GM19467 (cell line): ENCODE measurements around the gene NOL4L.

ENCODE experiments used
- ATAC-seq: cut with Tn5 transposase; IDR thresholded peaks from one replicate; pipeline ENCODE4 v1.9.1; 2021; ENCODE audit warnings: mild to moderate bottlenecking, moderate library complexity; ENCODE audit not compliant: unreplicated experiment

NOL4L gene

GRCh38 chr20:32462900-32463641 is 122.1 kb downstream of the NOL4L start:
- ATAC-seq, result no peak

DNA sequence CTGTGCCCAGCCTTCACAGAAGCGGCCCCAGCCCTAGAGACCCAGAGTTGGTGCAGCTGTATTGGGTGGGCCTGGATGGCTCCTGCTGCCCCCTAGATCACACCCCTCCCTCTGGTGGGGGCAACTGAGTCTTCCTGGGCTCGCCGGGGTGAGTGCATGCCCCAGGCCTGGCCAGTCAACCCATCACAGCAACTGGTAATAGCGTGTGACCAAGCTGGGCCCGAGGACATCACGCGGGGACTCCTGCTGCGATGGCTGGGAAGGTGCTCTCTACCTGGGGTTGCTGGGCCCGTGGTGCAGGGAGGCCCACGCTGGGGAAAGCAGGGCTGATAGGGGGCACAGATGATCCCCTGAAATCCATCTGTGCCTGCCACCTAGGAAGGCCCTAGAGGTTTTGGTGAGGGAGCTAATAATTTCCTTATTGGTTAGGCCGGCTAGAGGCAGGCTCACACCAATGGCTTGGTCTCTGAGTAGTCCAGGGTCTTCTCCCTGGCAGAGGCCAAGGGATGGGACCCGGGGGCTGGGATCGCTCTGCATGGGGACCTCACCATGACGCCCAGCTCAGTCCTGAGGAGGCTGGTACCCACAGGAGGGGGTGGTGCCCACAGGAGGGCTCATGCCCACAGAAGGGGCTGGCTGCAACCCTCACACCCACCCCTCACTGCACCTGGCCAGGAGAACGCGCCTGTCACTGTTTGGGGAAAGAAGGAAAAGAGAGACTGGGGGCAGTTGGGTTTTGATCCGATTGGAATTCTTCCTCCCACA is 123.1 kb downstream of the NOL4L start:
- ATAC-seq, result no peak

DNA sequence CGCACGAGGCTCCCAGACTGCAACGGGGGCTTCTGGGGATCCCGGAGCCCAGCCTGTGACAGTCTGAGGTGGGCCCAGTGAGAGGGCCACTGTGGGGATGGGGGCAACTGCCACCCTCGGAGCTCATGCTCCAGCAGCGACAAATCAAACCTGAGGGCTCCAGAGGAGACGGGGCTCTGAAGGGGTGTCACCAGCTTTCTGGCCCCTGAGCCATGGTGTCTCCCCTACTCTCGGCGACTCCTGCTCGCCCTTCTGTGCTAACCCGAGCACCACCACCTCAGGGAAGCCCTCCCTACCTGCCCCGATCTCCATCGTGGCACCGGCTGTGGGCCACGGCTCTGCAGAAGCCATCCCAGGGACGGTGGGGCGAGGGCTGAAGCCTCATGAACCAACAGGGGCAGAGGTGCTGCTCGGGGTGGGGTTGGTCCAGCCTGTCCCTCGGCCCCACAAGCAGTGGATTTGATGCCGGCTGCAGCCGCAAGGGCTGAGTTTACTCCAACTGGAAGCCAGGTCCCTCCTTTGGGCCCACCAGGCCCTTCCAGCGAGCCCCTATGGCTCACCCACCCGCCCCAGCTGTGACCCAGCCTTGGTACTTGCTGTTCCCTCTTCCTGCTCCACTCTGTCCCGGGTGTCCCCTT is 124.3 kb downstream of the NOL4L start:
- no peak for ATAC-seq

DNA sequence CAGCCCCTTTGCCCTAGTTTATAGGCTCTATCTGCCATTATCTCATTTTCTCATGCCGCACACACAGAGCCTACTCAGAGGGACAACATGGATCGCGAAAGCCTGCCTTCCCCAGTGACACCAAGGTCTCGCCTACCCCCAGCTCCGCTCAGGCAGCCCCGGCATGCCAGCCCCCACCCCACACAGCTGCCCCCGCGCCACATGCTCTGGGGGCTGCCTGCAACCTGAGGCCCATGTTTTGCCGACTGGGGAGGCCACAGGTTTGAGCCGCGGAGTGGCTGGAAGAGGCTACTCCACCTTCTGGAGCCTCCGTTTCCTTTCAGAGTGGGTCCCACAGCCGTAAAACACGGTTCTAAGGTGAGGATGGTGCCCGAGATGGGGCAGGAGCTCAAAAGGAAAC is 124.9 kb downstream of the NOL4L start:
- ATAC-seq, result no peak

GRCh38 chr20:32458837-32459220 is 126.3 kb downstream of the NOL4L start:
- ATAC-seq, result no peak

DNA sequence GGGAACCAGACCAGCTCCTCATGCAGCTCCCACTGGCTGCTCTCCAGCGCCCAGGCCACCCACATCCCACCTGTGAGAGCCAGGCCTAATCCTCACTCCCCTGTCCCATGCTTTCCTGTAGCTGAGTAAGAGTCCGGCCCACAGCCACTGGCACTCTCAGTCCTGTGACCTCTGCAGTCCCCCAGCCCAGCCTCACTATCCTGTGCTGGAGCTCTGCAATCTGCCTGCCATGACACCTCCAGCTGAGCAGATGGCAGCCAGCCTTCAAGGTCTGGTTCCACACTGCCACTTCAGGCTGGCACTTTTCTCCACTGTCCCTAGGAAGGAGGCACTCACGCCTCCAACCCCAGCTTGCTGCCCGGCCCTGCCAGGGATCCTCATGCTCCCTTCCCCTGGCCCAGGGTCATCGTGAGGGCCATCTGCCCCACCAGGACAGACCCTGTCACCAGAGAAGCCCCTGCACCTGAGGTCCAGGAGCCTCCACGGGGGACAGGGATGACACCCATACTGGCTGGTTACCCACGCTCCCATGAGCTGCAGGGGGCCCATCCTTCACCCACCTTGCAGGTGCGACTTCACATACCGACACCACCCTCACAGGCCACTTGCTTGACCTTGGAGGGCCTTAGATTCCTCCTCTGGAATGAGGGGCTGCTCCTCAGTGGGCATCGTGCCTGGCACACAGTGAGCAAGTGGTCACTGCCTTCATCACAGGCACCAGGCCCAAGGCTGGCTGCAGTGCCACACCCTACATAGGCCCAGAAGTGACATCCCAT is 126.9 kb downstream of the NOL4L start:
- no peak for ATAC-seq

DNA sequence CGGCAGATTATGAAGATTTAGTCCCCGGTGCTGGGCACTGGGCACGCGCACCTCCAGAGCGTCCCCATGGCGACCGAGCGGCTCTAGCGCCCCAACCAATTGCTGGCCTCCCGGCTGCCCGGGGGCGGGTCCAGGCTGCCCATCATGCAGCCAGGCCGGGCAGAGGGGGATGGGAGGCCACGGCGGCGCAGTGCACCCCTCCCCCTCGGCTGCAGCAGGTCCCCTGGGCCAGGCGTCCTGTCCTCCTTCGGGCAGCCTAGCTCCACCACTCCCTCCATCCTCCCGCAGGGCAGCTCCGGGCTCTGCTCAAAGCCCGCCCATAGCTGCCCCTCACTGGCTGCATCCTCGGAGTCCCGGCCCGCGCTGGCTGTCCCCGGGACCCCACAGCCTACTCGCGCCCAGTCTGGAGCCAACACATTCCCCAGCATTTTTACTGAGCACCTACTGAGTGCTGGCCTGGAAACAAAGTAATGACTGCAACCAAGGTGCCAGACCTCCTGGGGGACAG is 127.6 kb downstream of the NOL4L start:
- no peak for ATAC-seq

GRCh38 chr20:32456869-32457478 is 128.2 kb downstream of the NOL4L start:
- no peak for ATAC-seq

- ATAC-seq, result no peak
Measured at GRCh38 chr20:32455901-32456701, 129.0 kb downstream of the NOL4L start.

DNA sequence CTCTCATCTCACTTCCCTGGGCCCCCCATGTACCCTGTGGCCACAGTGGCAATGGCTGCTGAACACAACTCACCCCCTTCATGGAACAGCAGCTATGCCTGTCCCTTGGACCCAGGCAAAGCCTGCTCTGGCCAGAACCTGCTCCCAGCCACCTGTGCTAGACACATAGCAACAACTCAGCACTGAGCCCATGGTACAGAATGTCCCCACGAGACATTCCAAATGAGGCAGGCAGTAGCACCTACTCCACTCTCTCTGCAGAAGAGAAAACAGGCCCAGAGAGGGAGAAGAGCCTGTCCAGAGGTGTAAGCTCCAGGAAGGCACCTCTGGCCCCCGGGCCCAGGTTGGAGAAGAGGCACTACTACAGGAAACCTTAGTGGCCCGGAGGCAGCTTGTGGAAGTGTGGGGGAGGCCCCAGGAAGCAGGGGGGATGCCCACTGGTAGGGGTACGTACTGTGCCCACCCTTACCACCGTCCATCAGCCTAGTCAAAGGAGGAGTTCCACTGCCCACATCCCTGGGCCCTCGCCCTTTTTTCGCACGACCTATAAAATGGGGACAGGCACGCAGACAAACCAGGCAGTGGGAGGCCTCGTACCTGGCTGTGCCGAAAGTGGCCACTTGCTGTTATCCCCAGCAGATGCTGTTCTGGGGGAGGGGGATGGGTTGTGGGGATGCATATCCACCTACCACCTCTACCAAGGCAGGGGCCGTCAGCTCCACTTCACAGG is 129.8 kb downstream of the NOL4L start:
- ATAC-seq, result no peak

GRCh38 chr20:32454164-32455145 is 130.7 kb downstream of the NOL4L start:
- no peak for ATAC-seq

DNA sequence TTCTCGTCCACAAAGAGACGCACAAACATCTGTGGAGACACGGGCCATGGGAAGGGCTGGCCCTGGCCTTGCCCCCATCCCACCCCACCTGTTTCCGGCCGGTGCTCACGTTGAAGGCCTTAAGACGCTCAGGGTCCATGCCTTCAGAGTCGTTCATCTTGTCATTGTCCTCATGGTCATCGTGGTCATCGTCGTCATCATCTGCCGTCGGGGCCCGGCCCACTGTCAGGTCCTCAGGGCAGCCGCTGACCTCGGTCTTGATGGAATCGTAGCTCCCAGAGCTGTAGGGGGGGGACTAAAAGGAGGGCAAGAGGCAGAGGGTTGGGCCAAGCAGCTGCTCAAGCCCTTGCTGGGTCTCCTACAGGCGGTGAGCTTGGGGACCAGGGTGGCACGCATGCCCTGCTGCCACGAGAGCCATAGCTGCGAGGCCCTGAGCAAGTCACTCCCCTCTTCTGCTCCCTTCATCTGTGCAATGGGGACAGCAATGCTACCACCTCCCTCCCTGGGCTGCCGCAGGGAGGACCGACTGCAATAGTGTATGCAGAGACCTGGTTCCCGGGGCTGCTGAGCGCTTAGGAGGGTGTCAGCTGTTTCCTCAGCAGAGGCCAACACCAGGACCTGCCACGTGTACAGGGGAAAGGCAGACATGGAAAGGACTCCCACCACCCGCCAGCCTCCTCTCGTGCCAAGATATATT is 131.5 kb downstream of the NOL4L start:
- ATAC-seq, result no peak

- ATAC-seq, result no peak
Measured at GRCh38 chr20:32452776-32453466, 132.2 kb downstream of the NOL4L start.

DNA sequence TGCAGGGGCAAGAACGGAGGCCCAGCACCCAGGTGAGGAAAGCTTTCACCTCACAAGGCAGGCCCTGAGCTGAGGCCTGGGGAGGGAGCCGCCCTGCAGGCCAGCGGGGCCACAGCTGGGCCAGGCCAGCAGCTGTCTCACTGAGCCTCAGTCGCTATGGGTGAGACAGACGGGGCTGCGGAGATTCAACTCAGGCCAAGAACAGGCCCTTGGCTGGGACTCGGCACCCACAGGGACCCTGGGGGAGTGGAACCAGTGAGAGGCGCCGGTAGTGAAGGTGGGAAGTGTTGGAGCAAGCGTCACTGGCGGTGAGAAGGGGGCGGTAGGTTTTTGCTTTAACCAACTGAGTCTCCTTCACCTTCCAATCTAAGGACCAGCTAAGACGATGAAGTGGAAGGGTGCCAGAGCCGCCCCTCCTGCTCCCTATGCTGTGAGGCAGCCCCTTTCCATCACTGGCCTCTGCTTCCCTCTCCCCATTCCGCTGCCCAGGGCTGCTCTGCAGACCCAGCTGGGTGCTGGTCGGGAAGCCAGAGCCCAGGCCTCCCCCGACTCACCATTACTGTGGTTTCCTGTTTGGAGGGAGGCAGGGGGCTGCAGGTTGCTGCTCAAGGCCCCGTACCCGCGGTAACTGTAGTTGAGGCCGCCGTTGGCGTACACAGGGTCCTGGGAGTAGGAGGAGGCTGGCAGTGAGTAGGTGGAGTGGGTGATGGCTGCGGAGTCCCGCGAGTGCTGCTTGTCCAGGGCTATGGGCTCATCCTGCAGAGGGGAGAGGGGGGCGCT is 133.3 kb downstream of the NOL4L start:
- ATAC-seq, result no peak

DNA sequence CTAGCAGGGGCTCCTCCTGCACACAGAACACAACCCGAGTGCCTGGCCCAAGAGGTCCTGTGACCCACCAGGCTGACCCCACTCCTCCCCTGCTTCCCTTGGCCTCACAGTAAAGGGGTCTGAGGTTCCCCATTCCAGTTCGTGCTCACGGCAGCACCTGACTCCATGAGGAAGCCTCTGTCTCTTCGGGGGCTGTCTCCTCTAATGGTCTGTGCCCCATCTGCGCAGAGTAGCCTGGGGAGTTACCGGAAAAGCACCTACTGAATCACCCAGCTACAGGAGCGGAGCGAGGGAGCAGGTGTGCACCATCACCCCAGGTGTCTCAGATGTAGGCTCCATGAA is 133.8 kb downstream of the NOL4L start:
- no peak for ATAC-seq

- no peak for ATAC-seq
Measured at GRCh38 chr20:32450484-32451061, 134.6 kb downstream of the NOL4L start.
